HCT116 (cell line): ENCODE data around the gene POP4. TPM values are rescaled to one million over a fixed set of nuclear protein-coding genes. Genes with fewer than 3 reads are reported as not detected.

ENCODE experiments used
- ATAC-seq: fragments of 200-7000 bp; cut with Tn5 transposase; 2 replicates; pipeline ENCODE4 v1.9.1; 2020; ENCODE audit warnings: mild to moderate bottlenecking, moderate library complexity
- BruUV-seq: library from RNA; stranded (reverse); fragments of 400-500 nt; replicated peaks from 2 replicates; lab custom pipeline; 2021; lab: Mats Ljungman, UMichigan
- CTCF ChIA-PET: fragments of 300-600 bp; sonication (Branson Sonifier 250); formaldehyde crosslinking; loops from one replicate; lab custom pipeline; 2021; ENCODE audit warnings: antibody characterized with exemption; lab: Charles Lee
- POLR2A ChIA-PET: fragments of 300-600, 350-600 bp; sonication (Branson Sonifier 250); formaldehyde crosslinking; loops from one replicate; lab custom pipeline; 2021; ENCODE audit warnings: antibody characterized with exemption; lab: Charles Lee
- RAD21 ChIA-PET, 2 experiments: fragments of 300-600 bp; sonication (Branson Sonifier 250); formaldehyde crosslinking; loops; one replicate each; lab custom pipeline; 2023; ENCODE audit warnings: low total read pairs in 2 of 2; ENCODE audit not compliant: uncharacterized antibody in 2 of 2, unreplicated experiment in 2 of 2, low non-redundant PET in 1 of 2; lab: Charles Lee
- DNase-seq: peaks from one replicate; pipeline ENCODE4 v3.0.0-alpha.2; 2010; ENCODE audit warnings: low read depth, low spot score
- H2AFZ ChIP-seq: fragments of 200-600 bp; shearing (Covaris generic), sonication (generic); 2 replicates; pipeline ENCODE4 v1.6.1; 2017; ENCODE audit warnings: low read depth, mixed run types, mixed read lengths, antibody characterized with exemption, low read length; ENCODE audit not compliant: poor library complexity, severe bottlenecking
- H3K27ac ChIP-seq: 2 replicates; pipeline ENCODE4 v1.5.1; 2012; ENCODE audit warnings: low read depth, low read length
- H3K27me3 ChIP-seq: fragments of 200-600 bp; sonication (generic); 2 replicates; pipeline ENCODE4 v1.6.1; 2016; ENCODE audit warnings: mixed run types, low read length, mixed read lengths; ENCODE audit not compliant: insufficient read depth
- H3K36me3 ChIP-seq, 2 experiments: fragments of 200-500 bp in 1 of 2; fragments of 200-600 bp in 1 of 2; sonication (Bioruptor generic) in 1 of 2; sonication (generic) in 1 of 2; 2 replicates each; pipeline versions ENCODE4 v1.5.1 to v1.6.1; 2014 to 2016; ENCODE audit warnings: low read length in 2 of 2, inconsistent platforms in 1 of 2, mixed read lengths in 1 of 2, mixed run types in 1 of 2; ENCODE audit not compliant: insufficient read depth in 2 of 2, control insufficient read depth in 1 of 2
- H3K4me1 ChIP-seq, 2 experiments: fragments of 200-600 bp in 1 of 2; sonication (generic) in 1 of 2; 2 replicates each; pipeline versions ENCODE4 v1.5.1 to v1.6.1; 2012 to 2017; ENCODE audit warnings: low read length in 2 of 2, inconsistent platforms in 1 of 2, mild to moderate bottlenecking in 1 of 2, mixed read lengths in 1 of 2, mixed run types in 1 of 2, moderate library complexity in 1 of 2; ENCODE audit not compliant: insufficient read depth in 2 of 2, control insufficient read depth in 1 of 2
- H3K4me2 ChIP-seq: fragments of 200-600 bp; sonication (generic); 2 replicates; pipeline ENCODE4 v1.6.1; 2017; ENCODE audit warnings: mixed run types, low read length, mixed read lengths
- H3K4me3 ChIP-seq, 2 experiments: fragments of 200-600 bp in 1 of 2; sonication (generic) in 1 of 2; replicated peaks in 1 of 2; 2 replicates each; pipeline ENCODE4 v1.5.1; 2011 to 2016; ENCODE audit warnings: low read length in 2 of 2, control low read depth in 1 of 2, low read depth in 1 of 2, mild to moderate bottlenecking in 1 of 2, mixed read lengths in 1 of 2, mixed run types in 1 of 2
- H3K79me2 ChIP-seq: fragments of 200-600 bp; sonication (generic); 2 replicates; pipeline ENCODE4 v1.6.1; 2017; ENCODE audit warnings: mild to moderate bottlenecking, mixed run types, low read length, moderate library complexity, mixed read lengths; ENCODE audit not compliant: insufficient read depth
- H3K9ac ChIP-seq: fragments of 200-600 bp; sonication (generic); 2 replicates; pipeline ENCODE4 v1.6.1; 2016; ENCODE audit warnings: low read length, mixed read lengths
- H3K9me2 ChIP-seq: fragments of 200-600 bp; sonication (generic), shearing (Covaris generic); 2 replicates; pipeline ENCODE4 v1.6.1; 2017; ENCODE audit warnings: mixed run types, mild to moderate bottlenecking, moderate library complexity; ENCODE audit not compliant: insufficient read depth
- H3K9me3 ChIP-seq, 2 experiments: fragments of 200-500 bp in 1 of 2; fragments of 200-600 bp in 1 of 2; sonication (Bioruptor generic) in 1 of 2; sonication (generic) in 1 of 2; 2 replicates each; pipeline ENCODE4 v1.6.1; 2014 to 2017; ENCODE audit warnings: low read length in 2 of 2, mixed read lengths in 2 of 2, inconsistent platforms in 1 of 2, low read depth in 1 of 2, mild to moderate bottlenecking in 1 of 2, mixed run types in 1 of 2, moderate library complexity in 1 of 2; ENCODE audit not compliant: control insufficient read depth in 1 of 2, insufficient read depth in 1 of 2
- H4K20me1 ChIP-seq: fragments of 200-600 bp; sonication (generic), shearing (Covaris generic); 2 replicates; pipeline ENCODE4 v1.6.1; 2017; ENCODE audit warnings: mixed run types, mild to moderate bottlenecking, moderate library complexity; ENCODE audit not compliant: insufficient read depth
- ATF3 ChIP-seq: IDR thresholded peaks from 2 replicates; pipeline ENCODE4 v1.6.1; 2012
- CBX3 ChIP-seq: IDR thresholded peaks from 2 replicates; pipeline ENCODE4 v1.6.1; 2012; ENCODE audit warnings: low read depth
- CEBPB ChIP-seq: IDR thresholded peaks from 2 replicates; pipeline ENCODE4 v1.6.1; 2012; ENCODE audit warnings: low read depth
- EGR1 ChIP-seq: IDR thresholded peaks from 2 replicates; pipeline ENCODE4 v1.6.1; 2012; ENCODE audit warnings: low read depth
- EZH2 ChIP-seq: fragments of 200-600 bp; sonication (generic); IDR thresholded peaks from 2 replicates; pipeline ENCODE4 v1.6.1; 2017; ENCODE audit warnings: antibody characterized with exemption, mixed run types
- FOSL1 ChIP-seq: IDR thresholded peaks from 2 replicates; pipeline ENCODE4 v1.6.1; 2012; ENCODE audit warnings: low read depth
- JUND ChIP-seq: IDR thresholded peaks from 2 replicates; pipeline ENCODE4 v1.6.1; 2012
- POLR2AphosphoS5 ChIP-seq: IDR thresholded peaks from 2 replicates; pipeline ENCODE4 v1.6.1; 2011; ENCODE audit warnings: mild to moderate bottlenecking, low read depth, low read length, moderate library complexity
- RAD21 ChIP-seq: IDR thresholded peaks from 2 replicates; pipeline ENCODE4 v1.6.1; 2012; ENCODE audit warnings: low read depth, mild to moderate bottlenecking
- TCF7L2 ChIP-seq: IDR thresholded peaks from 2 replicates; pipeline ENCODE4 v1.7.0; 2011; ENCODE audit warnings: borderline replicate concordance, inconsistent platforms; ENCODE audit not compliant: insufficient read depth, insufficient read length; ENCODE audit errors: extremely low read depth
- YY1 ChIP-seq: IDR thresholded peaks from 2 replicates; pipeline ENCODE4 v1.6.1; 2011; ENCODE audit warnings: low read length, low read depth, moderate library complexity, mild to moderate bottlenecking; ENCODE audit not compliant: insufficient replicate concordance; ENCODE audit errors: extremely low read depth
- ZBTB33 ChIP-seq: IDR thresholded peaks from 2 replicates; pipeline ENCODE4 v1.6.1; 2011; ENCODE audit warnings: mild to moderate bottlenecking, low read length, moderate library complexity; ENCODE audit not compliant: insufficient replicate concordance; ENCODE audit errors: extremely low read depth
- ZFX ChIP-seq: fragments of 450-650 bp; IDR thresholded peaks from 2 replicates; pipeline ENCODE4 v1.6.1; 2017
- intact Hi-C: fragments of 100-400 bp; cut with micrococcal nuclease; formaldehyde crosslinking; loops from 2 replicates; pipeline ENCODE4 v1.10.0; 2022
- total RNA-seq: library from RNA; stranded (reverse); gene quantifications from one replicate; pipeline ENCODE4 v1.2.1, GENCODE V29; 2021; ENCODE audit not compliant: unreplicated experiment
- TF ChIP-seq, protein P1 (sequence below): IDR thresholded peaks from 2 replicates; pipeline ENCODE4 v1.6.1; 2012; ENCODE audit warnings: low read depth
- TF ChIP-seq, protein P2 (sequence below): IDR thresholded peaks from 2 replicates; pipeline ENCODE4 v1.6.1; 2012

The POP4 gene
- total RNA-seq, 1 experiment from 2014 or later: 61.2 TPM

DNA sequence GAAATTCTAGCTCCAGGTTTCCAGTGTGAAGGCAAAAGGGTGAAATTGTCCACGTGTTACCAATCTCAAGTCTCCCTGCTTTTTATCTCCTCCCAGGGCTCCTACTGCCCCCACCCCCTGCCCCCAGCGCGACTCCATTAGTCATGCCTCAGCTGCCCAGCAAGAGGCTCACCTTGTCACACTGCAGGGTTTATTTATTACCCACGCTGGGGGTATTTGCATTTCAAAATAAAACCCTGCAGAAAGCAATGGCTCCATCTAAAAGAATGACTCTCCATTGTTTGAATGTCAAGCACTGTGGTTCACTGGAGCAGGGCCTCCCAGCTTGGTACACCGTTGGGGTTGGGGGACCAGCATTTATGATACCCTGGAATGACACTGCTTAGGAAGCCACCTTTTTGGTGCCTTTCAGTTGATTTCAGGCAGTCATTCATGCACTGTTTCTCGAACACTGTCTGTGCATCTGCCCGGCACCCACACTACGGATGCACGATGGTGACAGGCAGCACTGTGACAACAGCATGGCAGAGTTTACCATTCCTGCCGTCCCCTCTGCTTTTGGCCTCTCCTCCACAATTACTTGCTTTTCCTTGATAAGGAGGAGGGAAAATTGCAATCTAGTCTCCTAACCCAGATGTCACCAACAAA, 9.9 kb upstream of the POP4 start:
- Histone ChIP-seq H3K36me3 (no peaks in the 10 kb centered on the region), H3K27me3 (peaks cover 36% of the 10 kb centered on the region), H3K4me3 (no peak overlapping the region), H3K4me2 (no peak overlapping the region), H3K9me3 (no peaks in the 10 kb centered on the region), H3K4me1 (no peaks in the 10 kb centered on the region), H2AFZ (no peak overlapping the region), H3K9me2 (no peaks in the 10 kb centered on the region), H3K79me2 (no peaks in the 10 kb centered on the region), H3K27ac (no peak overlapping the region), H3K9ac (no peak overlapping the region), H4K20me1 (no peaks in the 10 kb centered on the region)
- no peak for TF ChIP-seq CBX3
- no peak for TF ChIP-seq JUND
- TF ChIP-seq YY1: no peak
- TF ChIP-seq, protein P1, sequence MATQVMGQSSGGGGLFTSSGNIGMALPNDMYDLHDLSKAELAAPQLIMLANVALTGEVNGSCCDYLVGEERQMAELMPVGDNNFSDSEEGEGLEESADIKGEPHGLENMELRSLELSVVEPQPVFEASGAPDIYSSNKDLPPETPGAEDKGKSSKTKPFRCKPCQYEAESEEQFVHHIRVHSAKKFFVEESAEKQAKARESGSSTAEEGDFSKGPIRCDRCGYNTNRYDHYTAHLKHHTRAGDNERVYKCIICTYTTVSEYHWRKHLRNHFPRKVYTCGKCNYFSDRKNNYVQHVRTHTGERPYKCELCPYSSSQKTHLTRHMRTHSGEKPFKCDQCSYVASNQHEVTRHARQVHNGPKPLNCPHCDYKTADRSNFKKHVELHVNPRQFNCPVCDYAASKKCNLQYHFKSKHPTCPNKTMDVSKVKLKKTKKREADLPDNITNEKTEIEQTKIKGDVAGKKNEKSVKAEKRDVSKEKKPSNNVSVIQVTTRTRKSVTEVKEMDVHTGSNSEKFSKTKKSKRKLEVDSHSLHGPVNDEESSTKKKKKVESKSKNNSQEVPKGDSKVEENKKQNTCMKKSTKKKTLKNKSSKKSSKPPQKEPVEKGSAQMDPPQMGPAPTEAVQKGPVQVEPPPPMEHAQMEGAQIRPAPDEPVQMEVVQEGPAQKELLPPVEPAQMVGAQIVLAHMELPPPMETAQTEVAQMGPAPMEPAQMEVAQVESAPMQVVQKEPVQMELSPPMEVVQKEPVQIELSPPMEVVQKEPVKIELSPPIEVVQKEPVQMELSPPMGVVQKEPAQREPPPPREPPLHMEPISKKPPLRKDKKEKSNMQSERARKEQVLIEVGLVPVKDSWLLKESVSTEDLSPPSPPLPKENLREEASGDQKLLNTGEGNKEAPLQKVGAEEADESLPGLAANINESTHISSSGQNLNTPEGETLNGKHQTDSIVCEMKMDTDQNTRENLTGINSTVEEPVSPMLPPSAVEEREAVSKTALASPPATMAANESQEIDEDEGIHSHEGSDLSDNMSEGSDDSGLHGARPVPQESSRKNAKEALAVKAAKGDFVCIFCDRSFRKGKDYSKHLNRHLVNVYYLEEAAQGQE: no peak
- TF ChIP-seq EGR1: no peak
- TF ChIP-seq ZFX: no peak
- TF ChIP-seq ATF3: no peak
- TF ChIP-seq RAD21: no peak
- no peak for TF ChIP-seq CEBPB
- TF ChIP-seq POLR2AphosphoS5: no peak
- no peak for TF ChIP-seq TCF7L2
- TF ChIP-seq FOSL1: no peak
- TF ChIP-seq EZH2: no peak
- no peak for TF ChIP-seq ZBTB33
- TF ChIP-seq, protein P2, sequence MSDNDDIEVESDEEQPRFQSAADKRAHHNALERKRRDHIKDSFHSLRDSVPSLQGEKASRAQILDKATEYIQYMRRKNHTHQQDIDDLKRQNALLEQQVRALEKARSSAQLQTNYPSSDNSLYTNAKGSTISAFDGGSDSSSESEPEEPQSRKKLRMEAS: no peak
- ChIA-PET RAD21 (no interaction called here), POLR2A (no interaction called here), CTCF (no interaction called here)
- DNase-seq: no peak
- ATAC-seq: no peak
- BruUV-seq: no TSS peak
- intact Hi-C loops: loop anchor here (5.0 kb wide), 1 partner anchor 129 kb away; no protein-coding TSS in a partner anchor
